ENCODE data around the gene CDC23. TPM values are rescaled to one million over a fixed set of nuclear protein-coding genes. Genes with fewer than 3 reads are reported as not detected.
A peak's percentile ranks its signal among the peaks of the same experiment; 100 is the strongest.
"Not testable (repeated sequence)": the region's sequence is repeated elsewhere in the genome, so short reads cannot be mapped to it uniquely, and the experiment has no call there.

CDC23 gene
- total and polyA plus RNA-seq, 10 of the 15 experiments (the other 5 are each of a cell fraction or from before 2014, with no cell fraction given): 37.1 to 66.1 (median 48.6) TPM

GRCh38 chr5:138252944-138253343 lies 39.8 kb upstream of the CDC23 start:
- Histone ChIP-seq H3K27me3 (replicated peaks in 1 of 2; ENCODE audit: control insufficient read depth in 2 of 2, insufficient read depth in 2 of 2, low read length in 1 of 2) (no peaks in the 10 kb centered on the region), H3K79me2 (ENCODE audit: control insufficient read depth, insufficient read depth, low read length) (no peaks in the 10 kb centered on the region), H3K4me1 (ENCODE audit: control insufficient read depth, insufficient read depth, low read length) (peaks cover 4% of the 10 kb centered on the region), H3K4me3 (no peak overlapping the region), H2AFZ (ENCODE audit: control insufficient read depth, low read depth, low read length) (peak overlapping the region; percentile 10; the same call in 1 of the 2 replicates), H3K27ac (ENCODE audit: control insufficient read depth, insufficient read depth) (no peak overlapping the region), H3K9me3 (replicated peaks; ENCODE audit: control insufficient read depth, insufficient read depth, low read length) (no peaks in the 10 kb centered on the region), H3K9ac (ENCODE audit: control insufficient read depth, insufficient read depth, low read length) (no peak overlapping the region), H3K4me2 (ENCODE audit: control insufficient read depth, insufficient read depth) (no peak overlapping the region), H4K20me1 (ENCODE audit: control insufficient read depth, insufficient read depth) (no peaks in the 10 kb centered on the region), H3K36me3 (ENCODE audit: control insufficient read depth in 2 of 2, insufficient read depth in 2 of 2, low read length in 1 of 2) (no peaks in the 10 kb centered on the region)
- ChIA-PET POLR2A (interaction anchor here (1.6 kb wide), 1 partner anchor 85 kb away, joined by 3 read pairs; the partner anchor contains the start of gene FAM53C), SMC1A (ENCODE audit: uncharacterized antibody, unreplicated experiment) (interaction anchor here (1.0 to 1.1 kb wide), 2 partner anchors 10 to 160 kb away, joined by 4 read pairs; no protein-coding TSS in a partner anchor), RAD21 (ENCODE audit: unreplicated experiment) (interaction anchor here (0.6 kb wide), 1 partner anchor 65 kb away, joined by 3 read pairs; no protein-coding TSS in a partner anchor), CTCF (interaction anchor here (0.8 kb wide), 1 partner anchor 251 kb away, joined by 3 read pairs; no protein-coding TSS in a partner anchor)
- intact Hi-C loops (cut with micrococcal nuclease; ENCODE audit: unreplicated experiment): no loop called here
- DNase-seq (ENCODE audit: low read depth, low spot score): no peak
- ATAC-seq: peak; percentile 87
- TF ChIP-seq IKZF1 (conservative IDR thresholded peaks at IDR 0.05) (0 out of 2 replicates have a peak, but pooled peaks have one; percentile 24), ATF7 (IDR thresholded peaks at IDR 0.05; ENCODE audit: low read depth) (no peak), YY1 (IDR thresholded peaks at IDR 0.05; ENCODE audit: low read depth, low read length) (no peak), MXI1 (IDR thresholded peaks at IDR 0.05; ENCODE audit: low read depth, low read length) (no peak), KDM1A (IDR thresholded peaks at IDR 0.05; ENCODE audit: borderline replicate concordance) (no peak), SP1 (IDR thresholded peaks at IDR 0.05; ENCODE audit: low read depth, low read length) (no peak)
- in situ Hi-C loops (cut with MboI): no loop called here
- WGBS (ENCODE audit: insufficient coverage, insufficient replicate concordance, low lambda C conversion rate, missing lambda C conversion rate): 0% methylated on average over 3 of the region's 3 CpGs
- BruUV-seq (replicated peaks): no TSS peak
- no peak for FAIRE-seq

GRCh38 chr5:138247800-138248199 lies 34.7 kb upstream of the CDC23 start:
- RAD21 ChIA-PET (ENCODE audit: unreplicated experiment); in situ Hi-C loops (cut with MboI); H3K9me3 ChIP-seq (replicated peaks; ENCODE audit: control insufficient read depth, insufficient read depth, low read length); H3K79me2 ChIP-seq (ENCODE audit: control insufficient read depth, insufficient read depth, low read length); H3K27ac ChIP-seq (ENCODE audit: control insufficient read depth, insufficient read depth); H3K27me3 ChIP-seq (replicated peaks in 1 of 2; ENCODE audit: control insufficient read depth in 2 of 2, insufficient read depth in 2 of 2, low read length in 1 of 2); CTCF ChIA-PET; ATAC-seq; SMC1A ChIA-PET (ENCODE audit: uncharacterized antibody, unreplicated experiment); H3K9ac ChIP-seq (ENCODE audit: control insufficient read depth, insufficient read depth, low read length); H3K36me3 ChIP-seq (ENCODE audit: control insufficient read depth in 2 of 2, insufficient read depth in 2 of 2, low read length in 1 of 2); H4K20me1 ChIP-seq (ENCODE audit: control insufficient read depth, insufficient read depth); H3K4me1 ChIP-seq (ENCODE audit: control insufficient read depth, insufficient read depth, low read length); POLR2A ChIA-PET; H3K4me2 ChIP-seq (ENCODE audit: control insufficient read depth, insufficient read depth); DNase-seq (ENCODE audit: low read depth, low spot score); FAIRE-seq; H2AFZ ChIP-seq (ENCODE audit: control insufficient read depth, low read depth, low read length); BruUV-seq (replicated peaks); H3K4me3 ChIP-seq; intact Hi-C loops (cut with micrococcal nuclease; ENCODE audit: unreplicated experiment): not testable (repeated sequence)
- 70% methylated on average over 2 of the region's 2 CpGs for WGBS (ENCODE audit: insufficient coverage, insufficient replicate concordance, low lambda C conversion rate, missing lambda C conversion rate)
